ENCODE results near the gene AAR2. TPM values are rescaled to one million over a fixed set of nuclear protein-coding genes. Genes with fewer than 3 reads are reported as not detected.

The AAR2 gene
- total RNA-seq, 3 donors from 2014 or later, result 43.8 to 47.8 (median 45.6) TPM

DNA sequence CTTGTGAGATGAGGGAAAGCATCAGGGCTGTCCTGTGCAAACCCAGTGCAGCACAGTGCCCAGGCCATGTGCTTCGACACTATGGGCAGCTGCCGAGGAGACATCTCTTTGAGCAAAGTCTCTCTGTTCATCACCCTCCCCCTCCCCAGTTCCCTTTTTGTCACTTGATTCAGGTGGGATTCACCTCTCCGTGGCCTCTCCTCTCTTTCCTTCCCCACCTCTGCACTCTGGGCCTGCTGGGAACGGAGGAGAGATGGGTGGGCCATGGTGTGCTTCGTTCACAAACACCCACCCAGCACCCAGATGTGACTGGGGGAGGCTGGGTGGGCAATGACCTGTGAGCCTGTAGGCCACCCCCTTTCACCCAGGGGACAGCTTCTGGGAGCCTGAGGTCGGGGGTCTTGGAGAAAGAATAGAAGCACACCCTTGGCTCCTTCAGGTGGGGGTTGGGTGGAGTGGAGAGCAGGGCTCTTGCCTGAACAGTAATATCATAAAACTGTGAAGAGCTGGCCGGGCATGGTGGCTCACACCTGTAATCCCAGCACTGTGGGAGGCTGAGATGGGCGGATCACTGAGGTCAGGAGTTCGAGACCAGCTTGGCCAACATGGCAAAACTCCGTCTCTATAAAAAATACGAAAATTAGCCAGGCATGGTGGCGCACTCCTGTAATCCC is 36.4 kb downstream of the AAR2 start:
- Mint-ChIP-seq H3K4me1 (ENCODE audit: low read depth) (no peaks in the 10 kb centered on the region), H3K36me3 (ENCODE audit: insufficient read depth) (no peaks in the 10 kb centered on the region), H3K27me3 (ENCODE audit: low read depth) (peaks cover 13% of the 10 kb centered on the region), H3K9me3 (no peaks in the 10 kb centered on the region), H3K4me3 (no peak overlapping the region)
- no peak for DNase-seq
- ATAC-seq, result no peak

DNA sequence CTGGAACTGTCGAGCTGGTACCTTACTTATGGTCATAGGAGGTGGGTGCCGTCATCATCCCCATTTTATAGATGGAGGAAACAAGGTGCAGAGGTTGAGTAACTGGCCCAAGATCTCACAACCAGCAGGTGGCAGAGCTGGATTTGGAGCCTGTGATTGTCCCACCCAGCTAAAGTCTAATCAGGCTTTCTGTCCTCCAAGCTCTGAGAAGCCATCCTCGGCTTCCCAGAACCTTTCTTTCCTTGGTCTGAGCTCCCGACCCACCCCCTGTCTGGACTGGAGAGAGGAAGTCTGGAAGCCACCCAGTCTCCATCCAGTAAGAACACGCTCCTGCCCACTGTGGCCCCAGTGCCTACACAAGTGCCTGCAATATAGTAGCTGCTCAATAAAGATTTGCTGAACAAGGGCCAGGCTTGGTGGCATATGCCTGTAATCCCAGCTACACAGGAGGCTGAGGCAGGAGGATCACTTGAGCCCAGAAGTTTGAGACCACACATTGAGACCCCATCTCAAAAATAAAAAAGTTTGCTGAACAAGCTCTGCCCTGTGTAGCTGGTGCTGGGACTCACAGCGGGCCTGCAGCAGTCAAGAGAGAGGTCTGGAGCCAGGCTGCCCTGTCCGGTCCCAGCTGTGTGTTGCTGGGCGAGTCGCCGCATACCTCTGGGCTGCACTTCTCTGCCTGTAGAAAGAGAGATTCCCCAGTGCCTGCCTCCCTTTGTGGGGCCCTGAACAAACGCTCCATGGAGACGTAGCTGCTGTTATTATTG is 37.3 kb downstream of the AAR2 start:
- DNase-seq, result no peak
- H3K36me3 Mint-ChIP-seq (ENCODE audit: insufficient read depth), result no peaks in the 10 kb centered on the region
- ATAC-seq, result no peak
- no peaks in the 10 kb centered on the region for H3K4me1 Mint-ChIP-seq (ENCODE audit: low read depth)
- peaks cover 18% of the 10 kb centered on the region for H3K27me3 Mint-ChIP-seq (ENCODE audit: low read depth)
- no peak overlapping the region for H3K4me3 Mint-ChIP-seq
- H3K9me3 Mint-ChIP-seq, result no peaks in the 10 kb centered on the region

DNA sequence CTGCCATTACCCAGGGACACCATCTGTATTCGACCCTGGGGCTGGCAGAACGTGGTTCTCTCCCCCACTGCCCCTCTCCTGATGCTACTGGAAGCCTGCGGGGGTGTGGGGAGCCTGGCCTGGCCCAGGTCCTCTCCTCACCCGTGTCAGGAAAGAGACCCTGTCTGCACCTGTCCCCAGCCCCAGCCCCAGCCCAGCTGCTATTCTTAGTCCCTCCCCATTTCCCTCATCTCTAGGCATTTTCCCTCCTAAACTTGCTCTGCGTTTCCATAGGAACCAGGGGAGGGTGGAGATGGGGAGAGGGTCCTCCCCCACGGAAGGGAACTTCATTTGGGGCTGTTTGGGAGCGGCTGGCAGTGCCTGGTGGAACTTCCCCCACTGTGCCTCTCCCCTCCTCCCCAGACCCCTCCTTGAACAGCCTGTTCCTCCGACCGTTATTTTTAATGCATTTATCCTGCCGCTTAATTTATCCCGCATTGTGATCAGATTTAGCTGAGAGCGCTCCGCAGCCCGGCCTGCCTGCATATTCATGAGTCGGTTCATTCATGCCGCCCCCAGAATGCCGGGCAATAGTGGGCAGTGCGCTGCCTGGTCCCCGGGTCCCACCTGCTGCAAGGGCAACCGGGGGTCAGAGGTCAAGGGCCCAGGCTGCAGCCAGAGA is 38.0 kb downstream of the AAR2 start:
- H3K4me1 Mint-ChIP-seq (ENCODE audit: low read depth), result no peaks in the 10 kb centered on the region
- ATAC-seq (no peak), DNase-seq (no peak)
- H3K4me3 Mint-ChIP-seq, result no peak overlapping the region
- no peaks in the 10 kb centered on the region for H3K36me3 Mint-ChIP-seq (ENCODE audit: insufficient read depth)
- no peaks in the 10 kb centered on the region for H3K9me3 Mint-ChIP-seq
- H3K27me3 Mint-ChIP-seq (ENCODE audit: low read depth), result peaks cover 18% of the 10 kb centered on the region

DNA sequence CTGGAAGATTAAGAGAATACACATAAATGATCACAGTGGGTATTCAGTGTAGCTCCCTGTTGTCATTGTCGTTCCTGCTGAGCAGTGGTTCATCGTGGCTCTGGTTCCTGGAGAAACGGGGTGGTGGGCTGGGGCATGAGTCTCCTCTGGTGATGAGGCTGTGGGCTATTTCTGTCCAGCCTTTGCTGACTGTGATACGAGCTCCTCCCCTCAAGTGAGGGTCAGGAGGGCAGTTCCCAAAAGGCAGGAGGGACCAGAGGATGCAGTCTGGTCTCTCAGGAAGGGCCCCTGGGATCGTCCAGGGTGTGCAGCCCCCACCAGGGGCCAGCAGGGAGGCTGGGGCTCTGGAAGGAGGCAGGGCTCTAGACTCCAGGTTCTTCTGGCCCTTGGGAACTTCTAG is 38.7 kb downstream of the AAR2 start:
- DNase-seq (no peak), ATAC-seq (no peak)
- H3K36me3 Mint-ChIP-seq (ENCODE audit: insufficient read depth), result no peaks in the 10 kb centered on the region
- H3K4me3 Mint-ChIP-seq, result no peak overlapping the region
- peaks cover 18% of the 10 kb centered on the region for H3K27me3 Mint-ChIP-seq (ENCODE audit: low read depth)
- H3K4me1 Mint-ChIP-seq (ENCODE audit: low read depth), result no peaks in the 10 kb centered on the region
- no peaks in the 10 kb centered on the region for H3K9me3 Mint-ChIP-seq

DNA sequence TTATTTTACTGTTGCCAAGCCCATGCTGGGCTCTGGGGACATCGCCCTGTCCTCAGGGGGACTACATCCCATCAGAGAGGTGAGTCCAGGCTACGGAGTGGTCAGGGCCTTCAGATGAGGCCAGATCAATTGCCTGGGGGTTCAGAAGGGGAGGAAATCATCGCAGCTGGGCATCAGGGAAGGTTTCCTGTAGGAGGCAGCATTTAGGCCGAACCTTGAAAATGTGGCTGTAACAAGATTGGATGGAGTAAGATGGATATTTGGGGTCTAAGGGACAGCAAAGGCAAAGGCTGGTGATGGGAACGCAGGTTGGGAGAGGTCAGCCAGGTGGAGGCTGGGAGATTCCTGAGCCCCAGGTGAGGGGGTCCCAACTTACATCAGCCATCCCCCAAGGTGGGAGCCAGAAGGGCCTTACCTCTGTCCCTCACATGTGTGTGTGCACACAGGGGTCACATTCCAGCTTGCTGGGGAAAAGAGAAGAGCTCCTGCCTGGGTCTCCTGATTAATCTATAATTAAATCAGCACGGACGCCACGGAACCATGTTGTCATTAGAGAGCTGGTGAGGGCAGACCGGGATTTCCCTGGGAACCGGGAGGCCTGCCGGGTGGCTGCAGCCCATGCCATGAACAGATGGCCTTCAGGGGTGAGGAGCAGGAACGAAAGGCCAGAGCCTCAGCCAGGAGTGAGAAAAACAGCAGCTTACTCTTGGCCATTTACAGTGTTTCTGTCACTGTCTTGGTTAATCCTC is 39.3 kb downstream of the AAR2 start:
- Mint-ChIP-seq H3K4me1 (ENCODE audit: low read depth) (no peaks in the 10 kb centered on the region), H3K36me3 (ENCODE audit: insufficient read depth) (no peaks in the 10 kb centered on the region), H3K4me3 (no peak overlapping the region), H3K9me3 (no peaks in the 10 kb centered on the region), H3K27me3 (ENCODE audit: low read depth) (peaks cover 21% of the 10 kb centered on the region)
- ATAC-seq (no peak), DNase-seq (no peak)

DNA sequence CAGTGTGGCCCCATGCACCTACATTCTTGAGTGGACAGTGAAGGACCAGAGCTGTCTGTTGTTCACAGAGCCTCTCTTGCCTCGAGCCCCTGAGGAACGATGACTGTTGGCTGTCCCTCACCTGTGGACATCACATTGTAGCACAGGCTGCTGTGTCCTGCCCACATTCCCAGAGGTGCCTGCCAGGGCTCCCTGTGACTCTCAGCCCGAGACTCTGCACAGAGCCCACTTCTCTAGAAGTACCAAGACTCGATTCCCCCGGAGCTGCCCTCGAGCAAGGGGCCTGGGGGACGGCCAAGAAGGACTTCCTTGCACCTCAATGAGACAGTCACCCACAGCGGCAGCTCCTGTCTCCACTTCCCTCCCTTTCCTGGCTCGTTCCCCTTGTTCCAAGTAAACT is 41.3 kb downstream of the AAR2 start:
- DNase-seq (no peak), ATAC-seq (no peak)
- H3K4me3 Mint-ChIP-seq, result no peak overlapping the region
- H3K9me3 Mint-ChIP-seq, result no peaks in the 10 kb centered on the region
- H3K4me1 Mint-ChIP-seq (ENCODE audit: low read depth), result no peaks in the 10 kb centered on the region
- H3K36me3 Mint-ChIP-seq (ENCODE audit: insufficient read depth), result no peaks in the 10 kb centered on the region
- peaks cover 22% of the 10 kb centered on the region for H3K27me3 Mint-ChIP-seq (ENCODE audit: low read depth)

DNA sequence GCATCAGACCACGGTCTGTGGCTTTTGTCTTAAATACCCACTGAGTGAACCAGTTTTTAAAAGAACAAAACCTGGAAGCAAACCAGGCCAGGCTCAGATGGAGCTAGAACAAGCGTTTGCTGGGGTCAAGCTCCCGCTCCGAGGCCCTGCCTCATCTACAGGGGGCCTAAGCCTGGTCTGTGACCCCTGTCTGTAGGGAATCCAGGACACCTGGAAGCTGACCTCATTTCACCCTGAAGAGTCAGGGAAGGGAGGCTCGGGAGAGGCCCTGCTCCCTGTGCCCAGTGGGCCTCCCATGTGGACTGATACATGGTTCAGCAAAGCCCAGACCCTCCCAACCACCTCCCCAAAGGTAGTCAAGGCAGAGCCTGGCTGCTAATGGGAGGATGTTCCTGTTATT is 43.1 kb downstream of the AAR2 start:
- H3K9me3 Mint-ChIP-seq, result no peaks in the 10 kb centered on the region
- H3K4me1 Mint-ChIP-seq (ENCODE audit: low read depth), result no peaks in the 10 kb centered on the region
- no peak overlapping the region for H3K4me3 Mint-ChIP-seq
- DNase-seq (no peak), ATAC-seq (no peak)
- H3K27me3 Mint-ChIP-seq (ENCODE audit: low read depth), result peaks cover 20% of the 10 kb centered on the region
- H3K36me3 Mint-ChIP-seq (ENCODE audit: insufficient read depth), result no peaks in the 10 kb centered on the region

DNA sequence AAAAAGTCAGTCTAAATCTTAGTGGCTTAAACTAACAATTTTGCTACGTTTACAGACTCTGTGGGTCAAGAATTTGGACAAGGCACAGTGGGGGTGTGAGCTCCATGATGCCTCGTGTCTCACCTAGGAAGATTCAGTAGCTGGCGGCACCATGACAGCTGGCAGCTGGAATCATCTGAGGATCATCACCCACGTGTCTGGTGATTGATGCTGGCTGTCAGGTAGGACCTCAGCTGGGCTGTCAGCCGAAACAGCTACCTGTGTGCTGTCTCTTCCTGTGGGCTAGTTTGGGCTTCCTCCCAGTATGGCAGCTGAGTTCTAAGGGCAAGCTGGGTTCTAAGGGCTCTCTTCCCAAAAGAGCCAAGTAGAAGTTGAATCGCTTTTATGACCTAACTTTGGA is 43.5 kb downstream of the AAR2 start:
- Mint-ChIP-seq H3K36me3 (ENCODE audit: insufficient read depth) (no peaks in the 10 kb centered on the region), H3K27me3 (ENCODE audit: low read depth) (peaks cover 20% of the 10 kb centered on the region), H3K4me3 (no peak overlapping the region), H3K4me1 (ENCODE audit: low read depth) (no peaks in the 10 kb centered on the region), H3K9me3 (no peaks in the 10 kb centered on the region)
- no peak for ATAC-seq
- no peak for DNase-seq

DNA sequence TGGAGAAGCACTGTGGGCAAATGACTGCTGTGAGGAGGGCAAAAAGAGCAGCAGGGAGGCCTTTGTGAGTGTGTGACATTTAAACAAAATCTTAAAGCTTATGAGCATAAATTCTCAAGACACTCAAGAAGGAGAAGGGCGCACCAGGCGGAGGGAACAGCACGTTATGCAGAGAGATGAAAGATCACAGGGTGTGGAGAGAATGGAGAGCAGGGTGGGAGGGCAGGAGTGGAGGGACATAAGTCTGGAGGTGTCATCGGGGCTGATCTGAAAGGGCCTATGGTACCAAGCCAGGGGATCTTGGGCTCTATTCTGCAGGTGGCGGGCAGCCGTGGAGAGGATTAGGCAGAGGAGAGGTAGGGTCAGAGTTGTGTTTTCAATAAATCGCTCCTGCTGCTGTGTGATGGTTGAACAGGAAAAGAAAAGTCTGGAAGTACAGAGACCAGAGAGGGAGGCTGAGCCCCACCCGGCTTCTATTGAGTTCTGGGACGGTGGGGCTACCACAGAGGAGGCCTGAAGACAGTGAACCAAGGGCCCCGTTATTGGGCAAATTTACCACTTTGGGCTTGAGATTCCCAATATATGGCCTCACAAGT is 45.6 kb downstream of the AAR2 start:
- ATAC-seq (no peak), DNase-seq (no peak)
- Mint-ChIP-seq H3K9me3 (no peaks in the 10 kb centered on the region), H3K4me3 (no peak overlapping the region), H3K27me3 (ENCODE audit: low read depth) (peaks cover 19% of the 10 kb centered on the region), H3K36me3 (ENCODE audit: insufficient read depth) (no peaks in the 10 kb centered on the region), H3K4me1 (ENCODE audit: low read depth) (no peaks in the 10 kb centered on the region)

- peaks cover 18% of the 10 kb centered on the region for H3K27me3 Mint-ChIP-seq (ENCODE audit: low read depth)
- no peak for ATAC-seq
- H3K36me3 Mint-ChIP-seq (ENCODE audit: insufficient read depth), result no peaks in the 10 kb centered on the region
Observed at GRCh38 chr20:36284751-36285150, 48.5 kb downstream of the AAR2 start.

GRCh38 chr20:36285746-36286447 is 49.6 kb downstream of the AAR2 start:
- Mint-ChIP-seq H3K4me1 (ENCODE audit: low read depth) (no peaks in the 10 kb centered on the region), H3K27me3 (ENCODE audit: low read depth) (peaks cover 18% of the 10 kb centered on the region), H3K4me3 (no peak overlapping the region), H3K36me3 (ENCODE audit: insufficient read depth) (no peaks in the 10 kb centered on the region), H3K9me3 (peaks cover 8% of the 10 kb centered on the region)
- ATAC-seq (no peak), DNase-seq (no peak)

More at GRCh38 chr20:36284751-36285150, 48.5 kb downstream of the AAR2 start:
- DNase-seq, result no peak
- Mint-ChIP-seq H3K4me1 (ENCODE audit: low read depth) (no peaks in the 10 kb centered on the region), H3K9me3 (peaks cover 8% of the 10 kb centered on the region), H3K4me3 (no peak overlapping the region)

- Mint-ChIP-seq H3K9me3 (no peaks in the 10 kb centered on the region), H3K27me3 (ENCODE audit: low read depth) (peaks cover 66% of the 10 kb centered on the region), H3K4me1 (ENCODE audit: low read depth) (no peaks in the 10 kb centered on the region), H3K4me3 (no peak overlapping the region), H3K36me3 (ENCODE audit: insufficient read depth) (no peaks in the 10 kb centered on the region)
- DNase-seq (no peak), ATAC-seq (no peak)
Observed at GRCh38 chr20:36297656-36298055, 61.4 kb downstream of the AAR2 start.

DNA sequence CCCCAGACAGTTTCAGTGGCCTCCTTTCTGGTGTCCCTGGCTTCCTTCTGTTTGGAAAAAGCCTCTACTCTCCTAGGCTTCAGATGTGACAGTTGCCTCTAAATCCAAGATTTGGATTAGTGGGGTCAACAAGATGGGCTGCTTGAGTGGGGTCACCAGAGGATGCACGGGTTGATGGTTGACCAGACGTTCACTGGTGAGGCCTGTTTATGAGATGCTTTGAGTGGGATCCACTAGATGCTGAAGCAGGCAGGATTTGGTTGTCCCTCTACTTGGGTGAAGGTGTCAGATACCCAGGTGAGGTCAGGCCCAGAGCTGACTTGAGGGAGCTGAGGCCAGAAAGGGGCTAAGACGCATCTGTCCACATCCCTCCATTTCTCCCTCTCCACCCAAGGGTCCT is 61.8 kb downstream of the AAR2 start:
- ATAC-seq, result no peak
- Mint-ChIP-seq H3K27me3 (ENCODE audit: low read depth) (peaks cover 66% of the 10 kb centered on the region), H3K4me1 (ENCODE audit: low read depth) (no peaks in the 10 kb centered on the region)

More for the DNA sequence above, 61.8 kb downstream of the AAR2 start:
- DNase-seq, result no peak
- no peak overlapping the region for H3K4me3 Mint-ChIP-seq
- no peaks in the 10 kb centered on the region for H3K9me3 Mint-ChIP-seq
- H3K36me3 Mint-ChIP-seq (ENCODE audit: insufficient read depth), result no peaks in the 10 kb centered on the region

Measured in activated T-cell treated with anti-CD3 and anti-CD28 coated beads, Interleukin-2, amount 50 U/mL, for 4 hours (primary cell).